HG03175 (cell line): ENCODE measurements around the gene WASL.
"Not testable (repeated sequence)": the region's sequence is repeated elsewhere in the genome, so short reads cannot be mapped to it uniquely, and the experiment has no call there.

ENCODE experiments used
- ATAC-seq: cut with Tn5 transposase; IDR thresholded peaks from one replicate; pipeline ENCODE4 v1.9.1; 2021; ENCODE audit warnings: mild to moderate bottlenecking, moderate library complexity; ENCODE audit not compliant: unreplicated experiment

The WASL gene

DNA sequence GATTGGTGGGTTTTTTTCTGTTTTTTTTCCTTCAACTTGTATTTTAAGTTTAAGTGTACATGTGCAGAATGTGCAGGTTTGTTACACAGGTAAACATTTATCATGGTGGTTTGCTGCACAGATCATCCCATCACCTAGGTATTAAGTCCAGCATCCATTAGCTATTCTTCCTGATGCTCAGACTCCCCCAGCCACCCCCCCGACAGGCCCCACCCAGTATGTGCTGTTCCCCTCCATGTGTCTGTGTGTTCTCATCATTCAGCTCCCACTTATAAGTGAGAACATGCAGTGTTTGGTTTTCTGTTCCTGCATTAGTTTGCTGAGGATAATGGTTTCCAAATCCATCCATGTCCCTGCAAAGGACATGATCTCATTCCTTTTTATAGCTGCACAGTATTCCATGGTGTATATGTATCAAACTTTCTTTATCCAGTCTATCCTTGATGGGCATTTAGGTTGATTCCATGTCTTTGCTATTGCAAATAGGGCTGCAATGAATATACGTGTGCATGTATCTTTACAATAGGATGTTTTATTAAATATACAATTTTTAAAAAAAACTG, 114.7 kb downstream of the WASL start:
- ATAC-seq: not testable (repeated sequence)

DNA sequence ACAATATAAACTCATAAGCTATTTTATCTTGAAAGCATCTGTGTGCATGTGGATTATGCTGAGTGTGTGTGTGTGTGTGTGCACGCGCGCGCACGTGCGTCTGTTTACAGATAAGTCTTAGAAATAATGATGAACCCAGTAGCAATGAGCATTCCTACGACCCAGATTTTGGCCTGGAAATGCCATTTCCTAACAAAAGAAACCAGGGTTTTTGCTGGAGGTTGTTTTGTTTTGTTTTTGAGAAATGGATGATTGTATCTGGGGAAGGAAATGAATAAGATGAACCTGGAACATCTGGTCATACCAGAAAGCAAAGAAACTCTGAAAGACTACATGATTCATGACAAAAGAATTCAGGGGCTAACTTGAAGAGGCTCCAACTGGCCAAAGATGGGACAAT, 115.2 kb downstream of the WASL start:
- no peak for ATAC-seq

GRCh38 chr7:123632808-123633207, 116.0 kb downstream of the WASL start:
- ATAC-seq: no peak
